ENCODE measurements around the gene WDFY3. TPM values are rescaled to one million over a fixed set of nuclear protein-coding genes. Genes with fewer than 3 reads are reported as not detected.

The WDFY3 gene
- total and polyA plus RNA-seq, 2 of the 4 experiments (the other 2 are of a cell fraction), result 12.5 to 58.1 TPM

- H2AK9ac ChIP-seq (replicated peaks; ENCODE audit: low read depth, low read length, poor library complexity), result no peak overlapping the region
- H3K36me3 ChIP-seq (ENCODE audit: control insufficient read depth, insufficient read depth, low read length), result peaks cover 36% of the 10 kb centered on the region
- no peaks in the 10 kb centered on the region for H4K20me1 ChIP-seq (ENCODE audit: insufficient read depth, low read length)
- H3K56ac ChIP-seq (ENCODE audit: extremely low read depth, insufficient read depth, low read length), result no peak overlapping the region
- TF ChIP-seq CEBPB (IDR thresholded peaks at IDR 0.05; ENCODE audit: low read depth, low read length) (peak; percentile 11; the same call in 1 of the 2 replicates), USF2 (IDR thresholded peaks at IDR 0.05; ENCODE audit: low read depth, low read length) (no peak)
- H3K27me3 ChIP-seq (ENCODE audit: control insufficient read depth, insufficient read depth, low read length), result no peaks in the 10 kb centered on the region
- no peak overlapping the region for H4K5ac ChIP-seq (ENCODE audit: low read depth, low read length)
- POLR2A ChIA-PET (ENCODE audit: unreplicated experiment), result no interaction called here
- H3K14ac ChIP-seq (replicated peaks; ENCODE audit: low read depth, low read length), result no peak overlapping the region
- no peak overlapping the region for H3K9ac ChIP-seq (ENCODE audit: low read depth, low read length)
- H3K4ac ChIP-seq (ENCODE audit: low read depth, low read length), result no peak overlapping the region
- H2BK120ac ChIP-seq (ENCODE audit: low read depth, low read length), result no peak overlapping the region
- no peak overlapping the region for H3K27ac ChIP-seq (ENCODE audit: insufficient read depth, low read length)
- H3K4me1 ChIP-seq (ENCODE audit: control insufficient read depth, insufficient read depth, low read length), result no peaks in the 10 kb centered on the region
- no CpG with 5 or more reads among the region's 6 CpGs for WGBS, 2 experiments (ENCODE audit: extremely low coverage in 2 of 2, insufficient read length in 1 of 2)
- H4K91ac ChIP-seq (ENCODE audit: insufficient read depth, low read depth, low read length), result no peak overlapping the region
- dilution Hi-C loops (cut with HindIII; ENCODE audit: low sequenced_read_pairs, unreplicated experiment), result no loop called here
- H3K79me1 ChIP-seq (ENCODE audit: low read depth in 1 of 2, low read length in 2 of 2), result no peaks in the 10 kb centered on the region; a peak in 1 of 4 replicates
- peaks cover 4% of the 10 kb centered on the region; the same call in 1 of the 2 replicates for H3K9me1 ChIP-seq (ENCODE audit: insufficient read depth, low read length)
- no peak overlapping the region for H3K18ac ChIP-seq (ENCODE audit: low read depth, low read length)
- H3K4me3 ChIP-seq (ENCODE audit: insufficient read depth, low read depth, low read length), result no peak overlapping the region
- in situ Hi-C loops (cut with MboI; ENCODE audit: low sequenced_read_pairs), result no loop called here
- ATAC-seq (ENCODE audit: low read depth) (no peak), DNase-seq (peak; percentile 55)
- H2AFZ ChIP-seq (replicated peaks; ENCODE audit: low read length, poor library complexity), result no peak overlapping the region
- H2AK5ac ChIP-seq (ENCODE audit: low read depth, low read length), result no peak overlapping the region
- H3K9me3 ChIP-seq (ENCODE audit: control insufficient read depth, insufficient read depth, low read length), result no peaks in the 10 kb centered on the region
- no peak overlapping the region for H2BK20ac ChIP-seq (ENCODE audit: low read depth, low read length)
- BruUV-seq (replicated peaks), result no TSS peak
- no peak overlapping the region for H4K8ac ChIP-seq (ENCODE audit: low read depth in 2 of 2, low read length in 2 of 2)
- no peak overlapping the region for H3K4me2 ChIP-seq (ENCODE audit: low read depth, low read length)
- intact Hi-C loops (cut with micrococcal nuclease), result no loop called here
- no peak overlapping the region for H2BK5ac ChIP-seq (ENCODE audit: low read depth, low read length, poor library complexity, severe bottlenecking)
- CTCF ChIA-PET, result no interaction called here
- no peak overlapping the region for H2BK15ac ChIP-seq (ENCODE audit: low read depth, low read length)
- H3K23ac ChIP-seq (ENCODE audit: low read depth, low read length), result no peak overlapping the region
These were observed 257.9 kb downstream of the WDFY3 start for GRCh38 chr4:84708406-84709135.
